ENCODE measurements around the gene XAB2.
"Not testable (repeated sequence)": the region's sequence is repeated elsewhere in the genome, so short reads cannot be mapped to it uniquely, and the experiment has no call there.

Gene XAB2

GRCh38 chr19:7590256-7590655 is 39.1 kb downstream of the XAB2 start:
- WGBS: 81% methylated on average over 8 of the region's 8 CpGs
- Histone ChIP-seq H3K27ac (ENCODE audit: low read depth, low read length) (no peak overlapping the region), H3K27me3 (ENCODE audit: insufficient read depth, low read length) (peaks cover 6% of the 10 kb centered on the region), H3K9me3 (ENCODE audit: insufficient read depth, low read depth, low read length) (no peaks in the 10 kb centered on the region), H3K9ac (ENCODE audit: low read depth, low read length) (no peak overlapping the region), H3K4me1 (ENCODE audit: insufficient read depth, low read length) (no peaks in the 10 kb centered on the region), H3K4me3 (ENCODE audit: low read length) (no peak overlapping the region), H3K36me3 (ENCODE audit: insufficient read depth, low read length) (no peaks in the 10 kb centered on the region)

GRCh38 chr19:7589822-7590221 is 39.5 kb downstream of the XAB2 start:
- Histone ChIP-seq H3K4me3 (ENCODE audit: low read length) (no peak overlapping the region), H3K4me1 (ENCODE audit: insufficient read depth, low read length) (no peaks in the 10 kb centered on the region), H3K27ac (ENCODE audit: low read depth, low read length) (no peak overlapping the region)

DNA sequence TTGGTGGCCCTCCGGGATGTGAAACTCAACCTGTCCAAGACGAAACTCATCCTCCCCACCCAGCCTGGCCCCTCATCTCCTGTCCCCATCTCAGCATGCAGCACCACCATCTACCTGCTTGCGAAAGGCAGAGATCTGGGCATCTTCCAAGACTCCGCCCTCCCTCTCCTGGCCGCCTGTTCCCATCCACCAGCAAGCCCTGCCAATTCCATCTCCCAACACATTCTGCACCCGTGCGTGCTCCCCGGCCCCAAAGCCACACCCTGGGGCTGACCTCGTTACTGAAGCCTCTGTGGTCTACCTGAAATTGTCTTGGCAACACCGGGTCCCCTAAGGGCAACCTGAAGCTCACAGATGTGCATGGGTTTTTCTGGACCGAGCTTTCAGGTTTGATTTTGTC is 46.9 kb downstream of the XAB2 start:
- H3K4me3 ChIP-seq (ENCODE audit: low read length): no peak overlapping the region
- 73% methylated on average over 11 of the region's 11 CpGs for WGBS
- peaks cover 11% of the 10 kb centered on the region for H3K27me3 ChIP-seq (ENCODE audit: insufficient read depth, low read length)

More at GRCh38 chr19:7589822-7590221, 39.5 kb downstream of the XAB2 start:
- Histone ChIP-seq H3K36me3 (ENCODE audit: insufficient read depth, low read length) (no peaks in the 10 kb centered on the region), H3K9ac (ENCODE audit: low read depth, low read length) (no peak overlapping the region), H3K27me3 (ENCODE audit: insufficient read depth, low read length) (peaks cover 4% of the 10 kb centered on the region), H3K9me3 (ENCODE audit: insufficient read depth, low read depth, low read length) (no peaks in the 10 kb centered on the region)
- 94% methylated on average over 7 of the region's 7 CpGs for WGBS

GRCh38 chr19:7579182-7579581 is 50.2 kb downstream of the XAB2 start:
- WGBS: 76% methylated on average over 6 of the region's 6 CpGs
- Histone ChIP-seq H3K9me3 (ENCODE audit: insufficient read depth, low read depth, low read length) (no peaks in the 10 kb centered on the region), H3K27me3 (ENCODE audit: insufficient read depth, low read length) (peaks cover 11% of the 10 kb centered on the region), H3K9ac (ENCODE audit: low read depth, low read length) (no peak overlapping the region), H3K4me3 (ENCODE audit: low read length) (no peak overlapping the region), H3K27ac (ENCODE audit: low read depth, low read length) (no peak overlapping the region), H3K36me3 (ENCODE audit: insufficient read depth, low read length) (no peaks in the 10 kb centered on the region), H3K4me1 (ENCODE audit: insufficient read depth, low read length) (no peaks in the 10 kb centered on the region)

More for the DNA sequence above, 46.9 kb downstream of the XAB2 start:
- Histone ChIP-seq H3K36me3 (ENCODE audit: insufficient read depth, low read length) (no peaks in the 10 kb centered on the region), H3K4me1 (ENCODE audit: insufficient read depth, low read length) (no peaks in the 10 kb centered on the region), H3K9ac (ENCODE audit: low read depth, low read length) (no peak overlapping the region), H3K9me3 (ENCODE audit: insufficient read depth, low read depth, low read length) (no peaks in the 10 kb centered on the region), H3K27ac (ENCODE audit: low read depth, low read length) (no peak overlapping the region)

GRCh38 chr19:7578127-7578526 is 51.2 kb downstream of the XAB2 start:
- Histone ChIP-seq H3K27ac (ENCODE audit: low read depth, low read length) (no peak overlapping the region), H3K27me3 (ENCODE audit: insufficient read depth, low read length) (peaks cover 11% of the 10 kb centered on the region), H3K4me3 (ENCODE audit: low read length) (no peak overlapping the region), H3K4me1 (ENCODE audit: insufficient read depth, low read length) (no peaks in the 10 kb centered on the region), H3K9me3 (ENCODE audit: insufficient read depth, low read depth, low read length) (no peaks in the 10 kb centered on the region), H3K9ac (ENCODE audit: low read depth, low read length) (no peak overlapping the region), H3K36me3 (ENCODE audit: insufficient read depth, low read length) (no peaks in the 10 kb centered on the region)
- WGBS: 69% methylated on average over 6 of the region's 6 CpGs

- not testable (repeated sequence) for H3K36me3 ChIP-seq (ENCODE audit: insufficient read depth, low read length); H3K9me3 ChIP-seq (ENCODE audit: insufficient read depth, low read depth, low read length); H3K4me3 ChIP-seq (ENCODE audit: low read length); H3K27ac ChIP-seq (ENCODE audit: low read depth, low read length); H3K9ac ChIP-seq (ENCODE audit: low read depth, low read length); H3K4me1 ChIP-seq (ENCODE audit: insufficient read depth, low read length)
- peaks cover 11% of the 10 kb centered on the region for H3K27me3 ChIP-seq (ENCODE audit: insufficient read depth, low read length)
- WGBS: 84% methylated on average over 1 of the region's 1 CpG
These were observed 51.9 kb downstream of the XAB2 start for GRCh38 chr19:7577422-7577821.

GRCh38 chr19:7575434-7576040 is 53.8 kb downstream of the XAB2 start:
- no peaks in the 10 kb centered on the region for H3K4me1 ChIP-seq (ENCODE audit: insufficient read depth, low read length)
- WGBS: 88% methylated on average over 9 of the region's 9 CpGs
- no peak overlapping the region for H3K27ac ChIP-seq (ENCODE audit: low read depth, low read length)
- no peak overlapping the region for H3K9ac ChIP-seq (ENCODE audit: low read depth, low read length)
- H3K9me3 ChIP-seq (ENCODE audit: insufficient read depth, low read depth, low read length): no peaks in the 10 kb centered on the region
- peaks cover 7% of the 10 kb centered on the region for H3K27me3 ChIP-seq (ENCODE audit: insufficient read depth, low read length)
- no peaks in the 10 kb centered on the region for H3K36me3 ChIP-seq (ENCODE audit: insufficient read depth, low read length)
- H3K4me3 ChIP-seq (ENCODE audit: low read length): no peak overlapping the region

DNA sequence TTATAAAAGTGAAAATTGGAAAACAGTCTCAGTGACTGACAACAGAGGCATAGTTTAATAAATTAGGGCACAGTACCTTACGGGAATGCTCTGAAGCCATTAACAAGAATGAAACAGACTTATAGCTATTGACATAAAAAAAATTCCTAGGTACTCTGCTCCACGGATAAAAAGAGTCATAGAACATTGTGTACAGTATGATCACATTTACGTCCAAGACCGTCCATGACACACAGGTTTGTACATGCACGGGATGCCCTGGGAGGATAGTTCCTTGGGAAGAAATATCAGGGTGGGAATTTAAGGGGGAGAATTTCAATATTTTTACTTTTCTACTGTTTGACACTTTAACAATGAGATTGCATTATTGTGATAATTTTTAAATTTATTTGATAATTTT is 58.6 kb downstream of the XAB2 start:
- H3K36me3 ChIP-seq (ENCODE audit: insufficient read depth, low read length): no peaks in the 10 kb centered on the region
- no peaks in the 10 kb centered on the region for H3K9me3 ChIP-seq (ENCODE audit: insufficient read depth, low read depth, low read length)
- no peak overlapping the region for H3K27ac ChIP-seq (ENCODE audit: low read depth, low read length)
- 91% methylated on average over 5 of the region's 5 CpGs for WGBS
- H3K9ac ChIP-seq (ENCODE audit: low read depth, low read length): no peak overlapping the region
- no peak overlapping the region for H3K4me3 ChIP-seq (ENCODE audit: low read length)
- no peaks in the 10 kb centered on the region for H3K27me3 ChIP-seq (ENCODE audit: insufficient read depth, low read length)
- H3K4me1 ChIP-seq (ENCODE audit: insufficient read depth, low read length): no peaks in the 10 kb centered on the region

All from HUES64 (cell line).